Spleen (tissue), 7 donors: Measurements from ENCODE around the gene CMTM6.

Experiments
- POLR2A ChIP-seq, 3 donors: fragments of 450-650 bp; IDR thresholded peaks; one replicate each; pipeline ENCODE4 v1.5.1; 2017; ENCODE audit warnings: antibody characterized with exemption in 3 of 3, mild to moderate bottlenecking in 1 of 3
- POLR2AphosphoS5 ChIP-seq, 3 donors: sonication (generic); formaldehyde crosslinking; IDR thresholded peaks; one replicate each; pipeline ENCODE4 v1.5.1; 2017; ENCODE audit warnings: antibody characterized with exemption in 3 of 3
- TF ChIP-seq, protein P1 (sequence below), 11 experiments: fragments of 200-600 bp in 7 of 11; fragments of 450-650 bp in 4 of 11; sonication (generic) in 4 of 11; IDR thresholded peaks in 8 of 11; conservative IDR thresholded peaks in 3 of 11; 1 replicate in 7 of 11; 2 replicates in 4 of 11; pipeline versions ENCODE4 v1.4.0 to v1.8.0; 2016 to 2021; ENCODE audit warnings: antibody characterized with exemption in 11 of 11, inconsistent platforms in 4 of 11, mild to moderate bottlenecking in 1 of 11
- donor health status: DM: no; HTN: no; CAD: no; lungs with moderate emphysema.
- donor health status: DM: no; HTN: no; CAD: no.
- donor health status: DM: no; HTN: no; CAD: no.

DNA sequence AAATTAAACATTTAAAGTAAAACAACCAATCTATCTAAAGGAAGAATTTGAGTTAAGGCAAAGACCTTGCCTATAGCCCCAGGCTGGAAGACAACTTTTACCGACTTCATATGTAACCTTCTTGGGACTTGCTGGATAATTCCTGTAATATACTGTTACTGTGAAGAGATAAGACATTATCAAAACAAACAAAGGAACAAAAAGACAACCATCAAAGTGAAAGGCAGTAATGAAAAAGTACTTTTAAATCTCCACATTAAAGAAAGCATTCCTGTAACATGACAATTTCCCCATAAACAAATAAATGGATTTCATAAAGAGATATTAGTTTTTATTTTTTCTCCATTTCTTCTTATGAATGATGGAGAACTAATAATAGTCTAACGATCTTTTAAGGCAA is 2.4 kb downstream of the CMTM6 start:
- TF ChIP-seq, protein P1, sequence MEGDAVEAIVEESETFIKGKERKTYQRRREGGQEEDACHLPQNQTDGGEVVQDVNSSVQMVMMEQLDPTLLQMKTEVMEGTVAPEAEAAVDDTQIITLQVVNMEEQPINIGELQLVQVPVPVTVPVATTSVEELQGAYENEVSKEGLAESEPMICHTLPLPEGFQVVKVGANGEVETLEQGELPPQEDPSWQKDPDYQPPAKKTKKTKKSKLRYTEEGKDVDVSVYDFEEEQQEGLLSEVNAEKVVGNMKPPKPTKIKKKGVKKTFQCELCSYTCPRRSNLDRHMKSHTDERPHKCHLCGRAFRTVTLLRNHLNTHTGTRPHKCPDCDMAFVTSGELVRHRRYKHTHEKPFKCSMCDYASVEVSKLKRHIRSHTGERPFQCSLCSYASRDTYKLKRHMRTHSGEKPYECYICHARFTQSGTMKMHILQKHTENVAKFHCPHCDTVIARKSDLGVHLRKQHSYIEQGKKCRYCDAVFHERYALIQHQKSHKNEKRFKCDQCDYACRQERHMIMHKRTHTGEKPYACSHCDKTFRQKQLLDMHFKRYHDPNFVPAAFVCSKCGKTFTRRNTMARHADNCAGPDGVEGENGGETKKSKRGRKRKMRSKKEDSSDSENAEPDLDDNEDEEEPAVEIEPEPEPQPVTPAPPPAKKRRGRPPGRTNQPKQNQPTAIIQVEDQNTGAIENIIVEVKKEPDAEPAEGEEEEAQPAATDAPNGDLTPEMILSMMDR (IDR thresholded peaks at IDR 0.05 in 8 of 11, conservative IDR thresholded peaks at IDR 0.05 in 3 of 11): no peak
- TF ChIP-seq POLR2AphosphoS5 (IDR thresholded peaks at IDR 0.05) (no peak), POLR2A (IDR thresholded peaks at IDR 0.05) (no peak)
